Heart right ventricle (tissue), 16 donors: ENCODE results near the gene PTPN20. TPM values are rescaled to one million over a fixed set of nuclear protein-coding genes. Genes with fewer than 3 reads are reported as not detected.
"Not testable (repeated sequence)": the region's sequence is repeated elsewhere in the genome, so short reads cannot be mapped to it uniquely, and the experiment has no call there.

Source experiments
- ATAC-seq, 8 donors: fragments of 200-7000 bp; cut with Tn5 transposase; one replicate each; pipeline ENCODE4 v1.9.1; 2020; ENCODE audit warnings: mild to moderate bottlenecking in 8 of 8, moderate library complexity in 8 of 8, moderate number of reproducible peaks in 1 of 8
- DNase-seq, 2 donors: peaks; one replicate each; pipeline ENCODE4 v3.0.0-alpha.2; 2020
- H3K27ac ChIP-seq, 10 donors: fragments of 200-600 bp; sonication (generic) in 2 of 10; one replicate each; pipeline versions ENCODE4 v1.5.0 to v1.8.0; 2020 to 2022; ENCODE audit warnings: mild to moderate bottlenecking in 3 of 10
- H3K27me3 ChIP-seq, 7 donors: fragments of 200-600 bp; one replicate each; pipeline ENCODE4 v1.8.0; 2021 to 2022; ENCODE audit warnings: mild to moderate bottlenecking in 2 of 7
- H3K36me3 ChIP-seq, 9 donors: fragments of 200-600 bp; sonication (generic) in 1 of 9; one replicate each; pipeline versions ENCODE4 v1.5.0 to v1.8.0; 2020 to 2022; ENCODE audit warnings: mild to moderate bottlenecking in 2 of 9
- H3K4me1 ChIP-seq, 9 donors: fragments of 200-600 bp; sonication (generic) in 1 of 9; one replicate each; pipeline versions ENCODE4 v1.5.0 to v1.8.0; 2020 to 2022; ENCODE audit warnings: mild to moderate bottlenecking in 4 of 9
- H3K4me3 ChIP-seq, 10 donors: fragments of 200-600 bp; sonication (generic) in 2 of 10; one replicate each; pipeline versions ENCODE4 v1.5.0 to v1.8.0; 2020 to 2022; ENCODE audit warnings: mild to moderate bottlenecking in 7 of 10, moderate library complexity in 2 of 10
- H3K9me3 ChIP-seq, 11 donors: fragments of 200-600 bp in 10 of 11; sonication (generic) in 2 of 11; one replicate each; pipeline versions ENCODE4 v1.5.0 to v1.8.0; 2013 to 2022; ENCODE audit warnings: mild to moderate bottlenecking in 2 of 11, control low read depth in 1 of 11, moderate library complexity in 1 of 11
- CTCF ChIP-seq, 9 donors: fragments of 200-600 bp; sonication (generic) in 2 of 9; IDR thresholded peaks; one replicate each; pipeline versions ENCODE4 v1.5.0 to v1.8.0; 2021 to 2022; ENCODE audit warnings: antibody characterized with exemption in 9 of 9, mild to moderate bottlenecking in 5 of 9, moderate library complexity in 1 of 9
- WGBS, 2 donors: extraction: QIAGEN DNeasy Blood & Tissue Kit; methylation state at CpG; one replicate each; pipeline ENCODE4 v1.1.7; 2013; ENCODE audit warnings: inconsistent platforms in 1 of 2; 5-methylcytosine and 5-hydroxymethylcytosine counted together
- intact Hi-C, 10 donors: fragments of 100-400 bp; cut with DNase I; formaldehyde crosslinking; loops; one replicate each; pipeline versions ENCODE4 v1.11.1 to v1.14.2; 2022
- long read RNA-seq, 3 donors: library from polyadenylated mRNA; unstranded; transcript quantifications; one replicate each; pipeline ENCODE4 v2.0.0, GENCODE V29; 2020 to 2021
- polyA plus RNA-seq, 2 donors: library from polyadenylated mRNA; stranded (reverse); fragments of 200-250 nt; gene quantifications; one replicate each; pipeline ENCODE4 v1.2.3, GENCODE V29; 2013
- total RNA-seq, 10 donors: library from RNA; stranded (reverse); fragmentation: NEBNext Ultra II Directional in 3 of 10; extraction: Animal tissue kit (Norgen Biotek cat#: 25700) in 3 of 10; gene quantifications; one replicate each; pipeline versions ENCODE4 v1.2.1 to v1.2.4, GENCODE V29; 2021 to 2023
- donor health status: Arrhythmogenic right ventricular cardiomyopathy.
- donor health status: ischemic (EF 13 %, LVEDD 7.1; RV severe dilation, severe dysfunction).
- donor health status: healthy with polysubstance abuse.
- donor health status: DM: no; HTN: yes; CAD: no.
- donor health status: DM: no; HTN: no; CAD: no.
- donor health status: ischemic (EF 25% LVEDD 6.9; RV normal size, moderate dysfunction).
- donor health status: ischemic (EF 25% LVEDD 5.7; RV mildly dilated, moderate dysfunction).
- donor health status: healthy.
- donor health status: DM: yes; HTN: yes; CAD: no.
- donor health status: Ischemic cardiomyopathy.
- donor health status: ischemic (EF 35%, LVEDD 5.7; RV mildly dilated, moderate dysfunction).
- donor health status: nonischemic (EF 11% LVEDD 7.7; RV severe dilation, severe dysfunction).
- donor health status: DM: yes; HTN: yes; CAD: no.
- donor health status: PGD.
- donor health status: ischemic (EF 29% LVEDD 5.4; RV normal size, mild dysfunction).
- donor health status: nonischemic (EF 23%, LVEDD 6.1; RV moderate dilation, normal function).

Gene PTPN20
- total RNA-seq (10 to 100 TPM; 12.3 to 28.1 (median 16.8) TPM), polyA plus RNA-seq (1 to 10 TPM; 3.2 to 9.1 TPM)
- long read RNA-seq, donor 1, partial matches to known transcripts: 1 of 27 reads
- long read RNA-seq, donor 1, other reads (novel, unspliced or antisense): 18 of 27 reads
- long read RNA-seq, donor 2, transcript PTPN20-206 (5 exons, 1,995 nt): major isoform, 7 of 26 reads
- long read RNA-seq, donor 2, partial matches to known transcripts: 1 of 26 reads
- long read RNA-seq, donor 2, other reads (novel, unspliced or antisense): 15 of 26 reads
- long read RNA-seq, donor 3, transcript PTPN20-206 (5 exons, 1,995 nt): major isoform, 11 of 45 reads
- long read RNA-seq, donor 3, partial matches to known transcripts: 4 of 45 reads
- long read RNA-seq, donor 3, other reads (novel, unspliced or antisense): 20 of 45 reads

GRCh38 chr10:46911144-46911876 lies at the start of gene PTPN20:
Gene PTPN20 (plus strand): TSS chr10:46911428. CDS start chr10:46932500, 21,072 bp downstream.
- H3K4me1 ChIP-seq, intact Hi-C loops, H3K27me3 ChIP-seq, H3K9me3 ChIP-seq, H3K36me3 ChIP-seq: not testable (repeated sequence)
- peak in 1 of 9 donors; percentile 10 for TF ChIP-seq CTCF (IDR thresholded peaks at IDR 0.05)
- DNase-seq (peak; percentile 11 to 74), ATAC-seq (peak; percentile 90 to 98 (median 96))
- H3K27ac ChIP-seq: peak within 1 kb of the TSS in 4 of 10 donors; percentile 18 to 63 (median 44)
- WGBS, 2 donors: 6 to 10% methylated on average over 19 to 22 of the region's 50 CpGs
- peak within 1 kb of the TSS in 4 of 10 donors; percentile 22 to 40 (median 29) for H3K4me3 ChIP-seq

GRCh38 chr10:46869716-46870115 lies 41.5 kb upstream of the PTPN20 start:
- ATAC-seq, H3K27ac ChIP-seq, H3K4me1 ChIP-seq, H3K9me3 ChIP-seq, H3K27me3 ChIP-seq, DNase-seq, H3K36me3 ChIP-seq, intact Hi-C loops, H3K4me3 ChIP-seq: not testable (repeated sequence)

GRCh38 chr10:46871583-46871982 lies 39.6 kb upstream of the PTPN20 start:
- H3K36me3 ChIP-seq, H3K4me3 ChIP-seq, H3K9me3 ChIP-seq, H3K27me3 ChIP-seq, DNase-seq, intact Hi-C loops, H3K27ac ChIP-seq, ATAC-seq, H3K4me1 ChIP-seq: not testable (repeated sequence)
- 83 to 91% methylated on average over 4 of the region's 4 CpGs for WGBS, 2 donors

GRCh38 chr10:46875304-46875703 lies 35.9 kb upstream of the PTPN20 start:
- ATAC-seq, H3K4me3 ChIP-seq, H3K36me3 ChIP-seq, H3K27ac ChIP-seq, intact Hi-C loops, H3K9me3 ChIP-seq, DNase-seq, H3K27me3 ChIP-seq, H3K4me1 ChIP-seq: not testable (repeated sequence)
- WGBS, 2 donors: 79 to 81% methylated on average over 4 of the region's 6 CpGs

- 78 to 86% methylated on average over 4 of the region's 5 CpGs for WGBS, 2 donors
- H3K9me3 ChIP-seq, H3K4me3 ChIP-seq, DNase-seq, H3K36me3 ChIP-seq, intact Hi-C loops, H3K4me1 ChIP-seq, H3K27me3 ChIP-seq, H3K27ac ChIP-seq: not testable (repeated sequence)
- ATAC-seq: peak in 1 of 8 donors; percentile 41
These were observed 34.5 kb upstream of the PTPN20 start for GRCh38 chr10:46876773-46877172.

GRCh38 chr10:46878761-46879160 lies 32.5 kb upstream of the PTPN20 start:
- H3K9me3 ChIP-seq, H3K36me3 ChIP-seq, H3K4me1 ChIP-seq, H3K27ac ChIP-seq, ATAC-seq, DNase-seq, H3K4me3 ChIP-seq, intact Hi-C loops, H3K27me3 ChIP-seq: not testable (repeated sequence)
- WGBS, 2 donors: 63 to 78% methylated on average over 7 of the region's 7 CpGs

- H3K4me3 ChIP-seq, H3K27me3 ChIP-seq, H3K4me1 ChIP-seq, ATAC-seq, DNase-seq, intact Hi-C loops, H3K9me3 ChIP-seq, H3K36me3 ChIP-seq, H3K27ac ChIP-seq: not testable (repeated sequence)
- WGBS, 2 donors: 52 to 66% methylated on average over 8 to 9 of the region's 11 CpGs
These were observed 20.2 kb upstream of the PTPN20 start for GRCh38 chr10:46890813-46891611.

- H3K27ac ChIP-seq, ATAC-seq, DNase-seq, H3K36me3 ChIP-seq, H3K4me1 ChIP-seq, H3K9me3 ChIP-seq, intact Hi-C loops, H3K27me3 ChIP-seq, H3K4me3 ChIP-seq: not testable (repeated sequence)
- 67 to 76% methylated on average over 6 to 7 of the region's 7 CpGs for WGBS, 2 donors
These were observed 14.2 kb upstream of the PTPN20 start for GRCh38 chr10:46896762-46897692.

- H3K36me3 ChIP-seq, H3K9me3 ChIP-seq, ATAC-seq, DNase-seq, intact Hi-C loops, H3K4me1 ChIP-seq, H3K27ac ChIP-seq, H3K27me3 ChIP-seq, H3K4me3 ChIP-seq: not testable (repeated sequence)
- WGBS, 2 donors: 41 to 42% methylated on average over 2 of the region's 2 CpGs
These were observed 10.0 kb upstream of the PTPN20 start for GRCh38 chr10:46901247-46901646.
